HCT116 (cell line): Measurements from ENCODE around the gene NDC1. TPM values are rescaled to one million over a fixed set of nuclear protein-coding genes. Genes with fewer than 3 reads are reported as not detected.

Experiments
- ATAC-seq: fragments of 200-7000 bp; cut with Tn5 transposase; 2 replicates; pipeline ENCODE4 v1.9.1; 2020; ENCODE audit warnings: mild to moderate bottlenecking, moderate library complexity
- BruUV-seq: library from RNA; stranded (reverse); fragments of 400-500 nt; replicated peaks from 2 replicates; lab custom pipeline; 2021; lab: Mats Ljungman, UMichigan
- CTCF ChIA-PET: fragments of 300-600 bp; sonication (Branson Sonifier 250); formaldehyde crosslinking; loops from one replicate; lab custom pipeline; 2021; ENCODE audit warnings: antibody characterized with exemption; lab: Charles Lee
- POLR2A ChIA-PET: fragments of 300-600, 350-600 bp; sonication (Branson Sonifier 250); formaldehyde crosslinking; loops from one replicate; lab custom pipeline; 2021; ENCODE audit warnings: antibody characterized with exemption; lab: Charles Lee
- RAD21 ChIA-PET, 2 experiments: fragments of 300-600 bp; sonication (Branson Sonifier 250); formaldehyde crosslinking; loops; one replicate each; lab custom pipeline; 2023; ENCODE audit warnings: low total read pairs in 2 of 2; ENCODE audit not compliant: uncharacterized antibody in 2 of 2, unreplicated experiment in 2 of 2, low non-redundant PET in 1 of 2; lab: Charles Lee
- DNase-seq: peaks from one replicate; pipeline ENCODE4 v3.0.0-alpha.2; 2010; ENCODE audit warnings: low read depth, low spot score
- H2AFZ ChIP-seq: fragments of 200-600 bp; shearing (Covaris generic), sonication (generic); 2 replicates; pipeline ENCODE4 v1.6.1; 2017; ENCODE audit warnings: low read depth, mixed run types, mixed read lengths, antibody characterized with exemption, low read length; ENCODE audit not compliant: poor library complexity, severe bottlenecking
- H3K27ac ChIP-seq: 2 replicates; pipeline ENCODE4 v1.5.1; 2012; ENCODE audit warnings: low read depth, low read length
- H3K27me3 ChIP-seq: fragments of 200-600 bp; sonication (generic); 2 replicates; pipeline ENCODE4 v1.6.1; 2016; ENCODE audit warnings: mixed run types, low read length, mixed read lengths; ENCODE audit not compliant: insufficient read depth
- H3K36me3 ChIP-seq, 2 experiments: fragments of 200-500 bp in 1 of 2; fragments of 200-600 bp in 1 of 2; sonication (Bioruptor generic) in 1 of 2; sonication (generic) in 1 of 2; 2 replicates each; pipeline versions ENCODE4 v1.5.1 to v1.6.1; 2014 to 2016; ENCODE audit warnings: low read length in 2 of 2, inconsistent platforms in 1 of 2, mixed read lengths in 1 of 2, mixed run types in 1 of 2; ENCODE audit not compliant: insufficient read depth in 2 of 2, control insufficient read depth in 1 of 2
- H3K4me1 ChIP-seq, 2 experiments: fragments of 200-600 bp in 1 of 2; sonication (generic) in 1 of 2; 2 replicates each; pipeline versions ENCODE4 v1.5.1 to v1.6.1; 2012 to 2017; ENCODE audit warnings: low read length in 2 of 2, inconsistent platforms in 1 of 2, mild to moderate bottlenecking in 1 of 2, mixed read lengths in 1 of 2, mixed run types in 1 of 2, moderate library complexity in 1 of 2; ENCODE audit not compliant: insufficient read depth in 2 of 2, control insufficient read depth in 1 of 2
- H3K4me2 ChIP-seq: fragments of 200-600 bp; sonication (generic); 2 replicates; pipeline ENCODE4 v1.6.1; 2017; ENCODE audit warnings: mixed run types, low read length, mixed read lengths
- H3K4me3 ChIP-seq, 2 experiments: fragments of 200-600 bp in 1 of 2; sonication (generic) in 1 of 2; replicated peaks in 1 of 2; 2 replicates each; pipeline ENCODE4 v1.5.1; 2011 to 2016; ENCODE audit warnings: low read length in 2 of 2, control low read depth in 1 of 2, low read depth in 1 of 2, mild to moderate bottlenecking in 1 of 2, mixed read lengths in 1 of 2, mixed run types in 1 of 2
- H3K79me2 ChIP-seq: fragments of 200-600 bp; sonication (generic); 2 replicates; pipeline ENCODE4 v1.6.1; 2017; ENCODE audit warnings: mild to moderate bottlenecking, mixed run types, low read length, moderate library complexity, mixed read lengths; ENCODE audit not compliant: insufficient read depth
- H3K9ac ChIP-seq: fragments of 200-600 bp; sonication (generic); 2 replicates; pipeline ENCODE4 v1.6.1; 2016; ENCODE audit warnings: low read length, mixed read lengths
- H3K9me2 ChIP-seq: fragments of 200-600 bp; sonication (generic), shearing (Covaris generic); 2 replicates; pipeline ENCODE4 v1.6.1; 2017; ENCODE audit warnings: mixed run types, mild to moderate bottlenecking, moderate library complexity; ENCODE audit not compliant: insufficient read depth
- H3K9me3 ChIP-seq, 2 experiments: fragments of 200-500 bp in 1 of 2; fragments of 200-600 bp in 1 of 2; sonication (Bioruptor generic) in 1 of 2; sonication (generic) in 1 of 2; 2 replicates each; pipeline ENCODE4 v1.6.1; 2014 to 2017; ENCODE audit warnings: low read length in 2 of 2, mixed read lengths in 2 of 2, inconsistent platforms in 1 of 2, low read depth in 1 of 2, mild to moderate bottlenecking in 1 of 2, mixed run types in 1 of 2, moderate library complexity in 1 of 2; ENCODE audit not compliant: control insufficient read depth in 1 of 2, insufficient read depth in 1 of 2
- H4K20me1 ChIP-seq: fragments of 200-600 bp; sonication (generic), shearing (Covaris generic); 2 replicates; pipeline ENCODE4 v1.6.1; 2017; ENCODE audit warnings: mixed run types, mild to moderate bottlenecking, moderate library complexity; ENCODE audit not compliant: insufficient read depth
- CTCF ChIP-seq, 3 experiments: fragments of 200-600 bp in 1 of 3; sonication (generic) in 1 of 3; IDR thresholded peaks in 2 of 3; conservative IDR thresholded peaks in 1 of 3; 2 replicates each; pipeline ENCODE4 v1.5.1; 2012 to 2017; ENCODE audit warnings: low read depth in 2 of 3, low read length in 2 of 3, antibody characterized with exemption in 1 of 3, borderline replicate concordance in 1 of 3, control low read depth in 1 of 3, mild to moderate bottlenecking in 1 of 3, mixed read lengths in 1 of 3, mixed run types in 1 of 3, moderate library complexity in 1 of 3; ENCODE audit not compliant: insufficient read depth in 1 of 3
- ELF1 ChIP-seq: IDR thresholded peaks from 2 replicates; pipeline ENCODE4 v1.6.1; 2012; ENCODE audit warnings: low read depth, borderline replicate concordance
- EZH2phosphoT487 ChIP-seq: fragments of 200-600 bp; IDR thresholded peaks from 2 replicates; pipeline ENCODE4 v1.6.1; 2018; ENCODE audit warnings: antibody characterized with exemption, borderline replicate concordance
- RAD21 ChIP-seq: IDR thresholded peaks from 2 replicates; pipeline ENCODE4 v1.6.1; 2012; ENCODE audit warnings: low read depth, mild to moderate bottlenecking
- TCF7L2 ChIP-seq: IDR thresholded peaks from 2 replicates; pipeline ENCODE4 v1.7.0; 2011; ENCODE audit warnings: borderline replicate concordance, inconsistent platforms; ENCODE audit not compliant: insufficient read depth, insufficient read length; ENCODE audit errors: extremely low read depth
- YY1 ChIP-seq: IDR thresholded peaks from 2 replicates; pipeline ENCODE4 v1.6.1; 2011; ENCODE audit warnings: low read length, low read depth, moderate library complexity, mild to moderate bottlenecking; ENCODE audit not compliant: insufficient replicate concordance; ENCODE audit errors: extremely low read depth
- ZBTB33 ChIP-seq: IDR thresholded peaks from 2 replicates; pipeline ENCODE4 v1.6.1; 2011; ENCODE audit warnings: mild to moderate bottlenecking, low read length, moderate library complexity; ENCODE audit not compliant: insufficient replicate concordance; ENCODE audit errors: extremely low read depth
- intact Hi-C: fragments of 100-400 bp; cut with micrococcal nuclease; formaldehyde crosslinking; loops from 2 replicates; pipeline ENCODE4 v1.10.0; 2022
- total RNA-seq: library from RNA; stranded (reverse); gene quantifications from one replicate; pipeline ENCODE4 v1.2.1, GENCODE V29; 2021; ENCODE audit not compliant: unreplicated experiment

NDC1 gene
- total RNA-seq, 1 experiment from 2014 or later, result 54.7 TPM

GRCh38 chr1:53715478-53715877 lies 122.6 kb downstream of the NDC1 start:
- Histone ChIP-seq H3K36me3 (no peaks in the 10 kb centered on the region), H3K4me3 (no peak overlapping the region), H3K27ac (no peak overlapping the region), H3K4me2 (no peak overlapping the region), H3K9me3 (no peaks in the 10 kb centered on the region), H3K9ac (no peak overlapping the region), H3K9me2 (no peaks in the 10 kb centered on the region), H2AFZ (no peak overlapping the region), H3K4me1 (no peaks in the 10 kb centered on the region), H3K79me2 (no peaks in the 10 kb centered on the region), H3K27me3 (peaks cover 13% of the 10 kb centered on the region; the same call in 1 of the 2 replicates), H4K20me1 (no peaks in the 10 kb centered on the region)
- TF ChIP-seq ELF1 (no peak), YY1 (no peak), EZH2phosphoT487 (no peak), RAD21 (peak; percentile 51), CTCF (IDR thresholded peaks at IDR 0.05 in 2 of 3, conservative IDR thresholded peaks at IDR 0.05 in 1 of 3; ENCODE audit: borderline replicate concordance in 1 of 3, insufficient read depth in 1 of 3, low read depth in 2 of 3, low read length in 2 of 3) (peak; percentile 29 to 70 (median 66); a peak in 5 of 6 replicates), ZBTB33 (no peak), TCF7L2 (no peak)
- BruUV-seq, result no TSS peak
- POLR2A ChIA-PET, result no interaction called here
- ATAC-seq (peak; percentile 99), DNase-seq (no peak)
- CTCF ChIA-PET, result interaction anchor here (0.6 to 1.4 kb wide), 7 partner anchors 9 to 487 kb away, joined by 3 to 9 read pairs (median 4); no protein-coding TSS in a partner anchor
- intact Hi-C loops, result loop anchor here (2.0 kb wide), 1 partner anchor 39 kb away; no protein-coding TSS in a partner anchor
- RAD21 ChIA-PET, result no interaction called here

Other genes with a start within 250 kb of the NDC1 start
- 0.39 TPM for gene GLIS1, start 99.1 kb downstream of the NDC1 start, total RNA-seq
- gene YIPF1, start 51.5 kb upstream of the NDC1 start, total RNA-seq, result 16.4 TPM
- not detected for gene DIO1, start 55.9 kb upstream of the NDC1 start, total RNA-seq
- gene IFT25, start 107.4 kb upstream of the NDC1 start, total RNA-seq, result 45.1 TPM
- 62.5 TPM for gene LRRC42, start 108.1 kb upstream of the NDC1 start, total RNA-seq
- gene LDLRAD1, start 179.9 kb upstream of the NDC1 start, total RNA-seq, result 0.30 TPM
- 121 TPM for gene TMEM59, start 214.9 kb upstream of the NDC1 start, total RNA-seq
- gene TCEANC2, start 215.3 kb upstream of the NDC1 start, total RNA-seq, result 5.4 TPM